Parathyroid adenoma (tissue), 2 donors: ENCODE results near the gene DHFR.
"Not testable (repeated sequence)": the region's sequence is repeated elsewhere in the genome, so short reads cannot be mapped to it uniquely, and the experiment has no call there.

ENCODE experiments used
- H2AFZ ChIP-seq: fragments of 300-600 bp; sonication (generic); one replicate; pipeline ENCODE4 v1.7.0; 2017; ENCODE audit warnings: antibody characterized with exemption, mild to moderate bottlenecking
- H3K27ac ChIP-seq: fragments of 300-600 bp; sonication (generic); one replicate; pipeline ENCODE4 v1.7.0; 2017
- H3K27me3 ChIP-seq: fragments of 300-600 bp; sonication (generic); one replicate; pipeline ENCODE4 v1.7.0; 2017; ENCODE audit warnings: low read length; ENCODE audit not compliant: control insufficient read depth, insufficient read depth
- H3K36me3 ChIP-seq: fragments of 300-600 bp; sonication (generic); one replicate; pipeline ENCODE4 v1.7.0; 2017; ENCODE audit warnings: low read length; ENCODE audit not compliant: control insufficient read depth, insufficient read depth
- H3K4me1 ChIP-seq: fragments of 300-600 bp; sonication (generic); one replicate; pipeline ENCODE4 v1.7.0; 2017; ENCODE audit warnings: control low read depth
- H3K4me2 ChIP-seq: fragments of 300-600 bp; sonication (generic); one replicate; pipeline ENCODE4 v1.7.0; 2017; ENCODE audit warnings: low read length
- H3K4me3 ChIP-seq: fragments of 300-600 bp; sonication (generic); one replicate; pipeline ENCODE4 v1.7.0; 2017; ENCODE audit warnings: low read depth, low read length
- H3K79me2 ChIP-seq: fragments of 300-600 bp; sonication (generic); one replicate; pipeline ENCODE4 v1.7.0; 2017; ENCODE audit warnings: control low read depth
- H3K9ac ChIP-seq: fragments of 300-600 bp; sonication (generic); one replicate; pipeline ENCODE4 v1.7.0; 2017; ENCODE audit warnings: mild to moderate bottlenecking
- H3K9me3 ChIP-seq: fragments of 300-600 bp; sonication (generic); one replicate; pipeline ENCODE4 v1.7.0; 2017; ENCODE audit warnings: low read length; ENCODE audit not compliant: control insufficient read depth
- TF ChIP-seq, protein P1 (sequence below): fragments of 300-600 bp; sonication (generic); IDR thresholded peaks from one replicate; pipeline ENCODE4 v1.7.0; 2017; ENCODE audit warnings: antibody characterized with exemption, mild to moderate bottlenecking
- donor health status: primary hyperparathyroidism.

The DHFR gene

DNA sequence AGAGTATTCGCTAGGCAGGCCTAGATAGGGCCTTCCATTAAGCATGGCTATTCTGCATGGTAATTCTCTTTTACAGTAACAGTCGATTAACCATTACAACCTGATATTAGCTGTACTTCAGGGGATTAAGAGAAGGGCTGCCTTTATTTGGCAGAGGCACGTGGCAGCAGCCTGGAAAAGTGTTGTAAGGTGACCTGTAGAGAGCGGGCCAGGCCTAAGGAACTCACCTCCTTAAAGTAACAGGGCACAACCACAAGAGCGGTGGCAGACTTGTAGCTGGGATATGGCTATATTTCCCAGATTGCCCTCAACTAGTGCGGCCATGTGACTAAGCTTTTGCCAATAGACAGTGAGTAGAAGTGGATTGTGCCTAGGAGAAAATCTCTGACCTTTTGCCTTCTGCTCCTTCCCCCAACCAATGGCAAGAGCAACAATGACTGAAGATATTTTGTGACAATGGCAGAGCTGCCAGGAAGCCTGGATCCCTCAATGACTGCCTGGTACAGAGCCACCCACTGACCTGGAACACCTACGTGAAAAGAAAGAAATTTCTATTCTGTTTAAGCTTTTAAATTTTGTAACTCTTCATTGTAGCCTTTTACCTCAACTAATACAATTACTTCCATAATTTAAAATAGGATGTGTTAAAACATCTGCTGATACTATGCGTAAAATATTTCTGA, 65.8 kb downstream of the DHFR start:
- no peaks in the 10 kb centered on the region for H3K9me3 ChIP-seq
- TF ChIP-seq, protein P1, sequence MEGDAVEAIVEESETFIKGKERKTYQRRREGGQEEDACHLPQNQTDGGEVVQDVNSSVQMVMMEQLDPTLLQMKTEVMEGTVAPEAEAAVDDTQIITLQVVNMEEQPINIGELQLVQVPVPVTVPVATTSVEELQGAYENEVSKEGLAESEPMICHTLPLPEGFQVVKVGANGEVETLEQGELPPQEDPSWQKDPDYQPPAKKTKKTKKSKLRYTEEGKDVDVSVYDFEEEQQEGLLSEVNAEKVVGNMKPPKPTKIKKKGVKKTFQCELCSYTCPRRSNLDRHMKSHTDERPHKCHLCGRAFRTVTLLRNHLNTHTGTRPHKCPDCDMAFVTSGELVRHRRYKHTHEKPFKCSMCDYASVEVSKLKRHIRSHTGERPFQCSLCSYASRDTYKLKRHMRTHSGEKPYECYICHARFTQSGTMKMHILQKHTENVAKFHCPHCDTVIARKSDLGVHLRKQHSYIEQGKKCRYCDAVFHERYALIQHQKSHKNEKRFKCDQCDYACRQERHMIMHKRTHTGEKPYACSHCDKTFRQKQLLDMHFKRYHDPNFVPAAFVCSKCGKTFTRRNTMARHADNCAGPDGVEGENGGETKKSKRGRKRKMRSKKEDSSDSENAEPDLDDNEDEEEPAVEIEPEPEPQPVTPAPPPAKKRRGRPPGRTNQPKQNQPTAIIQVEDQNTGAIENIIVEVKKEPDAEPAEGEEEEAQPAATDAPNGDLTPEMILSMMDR: no peak
- H3K4me2 ChIP-seq: no peak overlapping the region
- no peak overlapping the region for H3K9ac ChIP-seq
- no peaks in the 10 kb centered on the region for H3K4me1 ChIP-seq
- no peaks in the 10 kb centered on the region for H3K27me3 ChIP-seq
- H3K36me3 ChIP-seq: no peaks in the 10 kb centered on the region
- H3K27ac ChIP-seq: no peak overlapping the region
- no peak overlapping the region for H3K4me3 ChIP-seq
- no peak overlapping the region for H2AFZ ChIP-seq
- H3K79me2 ChIP-seq: no peaks in the 10 kb centered on the region

DNA sequence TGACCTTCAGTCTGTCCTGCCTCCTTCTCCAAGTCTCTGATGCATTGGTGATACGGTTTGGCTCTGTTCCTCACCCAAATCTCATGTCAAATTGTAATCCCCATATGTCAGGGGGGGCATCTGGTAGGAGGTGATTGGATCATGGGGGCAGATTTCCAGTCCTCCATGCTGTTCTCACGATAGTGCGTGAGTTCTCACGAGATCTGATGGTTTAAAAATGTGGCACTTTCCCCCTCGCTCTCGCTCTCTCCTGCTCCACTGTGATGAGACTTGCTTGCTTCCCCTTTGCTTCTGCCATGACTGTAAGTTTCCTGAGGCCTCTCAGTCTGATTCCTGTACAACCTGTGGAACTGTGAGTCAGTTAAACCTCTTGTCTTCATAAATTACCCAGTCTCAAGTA, 70.0 kb downstream of the DHFR start:
- no peak overlapping the region for H3K4me3 ChIP-seq
- H2AFZ ChIP-seq: no peak overlapping the region
- TF ChIP-seq, protein P1: no peak
- H3K27me3 ChIP-seq: no peaks in the 10 kb centered on the region
- H3K36me3 ChIP-seq: no peaks in the 10 kb centered on the region
- no peak overlapping the region for H3K27ac ChIP-seq
- H3K4me2 ChIP-seq: no peak overlapping the region
- no peak overlapping the region for H3K9ac ChIP-seq
- H3K9me3 ChIP-seq: no peaks in the 10 kb centered on the region
- no peaks in the 10 kb centered on the region for H3K79me2 ChIP-seq
- H3K4me1 ChIP-seq: no peaks in the 10 kb centered on the region

DNA sequence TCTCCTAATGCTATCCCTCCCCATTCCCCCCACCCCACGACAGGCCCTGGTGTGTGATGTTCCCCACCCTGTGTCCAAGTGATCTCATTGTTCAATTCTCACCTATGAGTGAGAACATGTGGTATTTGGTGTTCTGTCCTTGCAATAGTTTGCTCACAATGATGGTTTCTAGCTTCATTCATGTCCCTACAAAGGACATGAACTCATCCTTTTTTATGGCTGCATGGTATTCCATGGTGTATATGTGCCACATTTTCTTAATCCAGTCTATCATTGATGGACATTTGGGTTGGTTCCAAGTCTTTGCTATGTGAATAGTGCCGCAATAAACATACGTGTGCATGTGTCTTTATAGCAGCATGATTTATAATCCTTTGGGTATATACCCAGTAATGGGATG, 74.5 kb downstream of the DHFR start:
- not testable (repeated sequence) for H2AFZ ChIP-seq, H3K9me3 ChIP-seq, H3K4me3 ChIP-seq

DNA sequence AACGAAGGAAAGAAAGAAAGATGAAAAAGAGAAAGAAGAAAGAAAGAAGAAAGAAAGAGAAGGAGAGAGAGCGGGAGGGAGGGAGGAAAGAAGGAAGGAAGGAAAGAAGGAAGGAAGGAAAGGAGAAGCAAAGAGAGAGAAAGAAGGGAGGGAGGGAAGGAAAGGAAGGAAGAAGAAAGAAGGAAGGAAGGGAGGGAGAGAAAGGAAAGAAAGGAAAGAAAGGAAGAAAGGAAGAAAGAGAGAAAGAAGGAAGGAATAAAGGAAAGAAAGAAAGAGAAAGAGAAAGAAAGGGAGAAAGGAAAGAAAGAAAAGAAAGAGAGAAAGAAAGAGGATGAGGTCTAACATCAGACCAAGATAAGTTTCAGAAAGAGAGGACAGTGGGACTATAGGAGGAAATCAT, 75.7 kb downstream of the DHFR start:
- TF ChIP-seq, protein P1: no peak
- H3K4me2 ChIP-seq: no peak overlapping the region
- H3K4me3 ChIP-seq: no peak overlapping the region
- H3K9me3 ChIP-seq: no peaks in the 10 kb centered on the region
- H3K36me3 ChIP-seq: no peaks in the 10 kb centered on the region
- H3K79me2 ChIP-seq: no peaks in the 10 kb centered on the region
- no peak overlapping the region for H3K9ac ChIP-seq
- H3K27me3 ChIP-seq: no peaks in the 10 kb centered on the region
- H3K4me1 ChIP-seq: no peaks in the 10 kb centered on the region
- no peak overlapping the region for H3K27ac ChIP-seq
- no peak overlapping the region for H2AFZ ChIP-seq

More for the DNA sequence above, 74.5 kb downstream of the DHFR start:
- not testable (repeated sequence) for H3K4me2 ChIP-seq, H3K36me3 ChIP-seq, H3K4me1 ChIP-seq, H3K27me3 ChIP-seq, H3K79me2 ChIP-seq, H3K9ac ChIP-seq, H3K27ac ChIP-seq

DNA sequence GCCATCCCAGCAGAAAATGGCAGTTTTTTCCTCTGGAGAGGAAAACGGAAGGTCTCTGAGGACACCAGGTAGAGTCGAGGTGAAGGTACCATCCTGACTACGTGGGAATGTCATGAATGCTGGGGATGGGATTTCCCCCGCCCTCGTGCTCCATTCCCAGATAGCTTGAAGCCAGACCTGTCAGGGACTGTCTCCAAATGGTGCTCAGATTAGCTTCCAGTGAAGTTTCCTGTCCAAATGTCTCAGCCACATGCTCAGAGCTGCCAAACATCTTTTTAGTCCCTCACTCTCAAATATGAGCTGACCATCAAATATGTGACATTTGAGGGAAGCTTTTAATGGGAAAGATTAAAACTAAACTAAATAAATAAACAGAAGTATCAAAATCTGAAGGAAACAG, 77.1 kb downstream of the DHFR start:
- Histone ChIP-seq H3K79me2 (no peaks in the 10 kb centered on the region), H3K4me2 (no peak overlapping the region), H2AFZ (no peak overlapping the region), H3K27ac (no peak overlapping the region), H3K4me1 (no peaks in the 10 kb centered on the region), H3K9ac (no peak overlapping the region), H3K36me3 (no peaks in the 10 kb centered on the region), H3K27me3 (no peaks in the 10 kb centered on the region), H3K9me3 (no peaks in the 10 kb centered on the region), H3K4me3 (no peak overlapping the region)
- TF ChIP-seq, protein P1: no peak
